ENCODE data around the gene MATN3. TPM values are rescaled to one million over a fixed set of nuclear protein-coding genes. Genes with fewer than 3 reads are reported as not detected.

MATN3 gene
- total RNA-seq, 1 donor from 2014 or later, result 2.7 TPM

- H3K27me3 Mint-ChIP-seq (ENCODE audit: low read depth), result no peaks in the 10 kb centered on the region
- no peak overlapping the region for H3K4me3 Mint-ChIP-seq
- TF ChIP-seq CTCF (IDR thresholded peaks at IDR 0.05; ENCODE audit: unreplicated experiment), result no peak
- H3K4me1 Mint-ChIP-seq, result no peaks in the 10 kb centered on the region
- H3K9me3 Mint-ChIP-seq, result peaks cover 12% of the 10 kb centered on the region
- no peak for DNase-seq (ENCODE audit: low spot score in 2 of 2, unreplicated experiment in 2 of 2)
- H3K36me3 Mint-ChIP-seq, result peaks cover 59% of the 10 kb centered on the region
- no peak overlapping the region for H3K27ac Mint-ChIP-seq
These were observed 22.4 kb upstream of the MATN3 start for GRCh38 chr2:20034821-20035220.

DNA sequence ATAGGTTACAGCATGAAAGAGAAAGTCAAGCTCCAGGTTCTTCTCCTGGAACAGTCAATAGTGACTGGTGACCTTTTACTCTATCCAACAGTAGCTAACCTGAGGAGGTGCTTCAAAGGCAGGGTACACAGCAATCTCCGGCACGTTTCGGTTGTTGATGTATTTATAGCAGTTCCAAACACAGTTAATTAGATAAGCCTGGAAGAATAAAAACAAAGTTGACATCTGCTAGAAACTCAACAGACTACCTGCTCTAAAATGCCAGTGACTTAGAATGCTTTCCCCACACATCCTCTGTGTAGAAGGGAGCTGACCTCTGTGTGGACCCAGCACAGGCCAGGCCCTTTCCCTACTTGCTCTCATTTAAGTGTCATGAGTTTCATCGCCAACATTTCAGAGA lies 21.8 kb upstream of the MATN3 start:
- no peak for DNase-seq (ENCODE audit: low spot score in 2 of 2, unreplicated experiment in 2 of 2)
- no peak overlapping the region for H3K4me3 Mint-ChIP-seq
- TF ChIP-seq CTCF (IDR thresholded peaks at IDR 0.05; ENCODE audit: unreplicated experiment), result no peak
- no peaks in the 10 kb centered on the region for H3K4me1 Mint-ChIP-seq
- H3K27me3 Mint-ChIP-seq (ENCODE audit: low read depth), result no peaks in the 10 kb centered on the region
- H3K9me3 Mint-ChIP-seq, result peaks cover 18% of the 10 kb centered on the region
- H3K36me3 Mint-ChIP-seq, result peaks cover 64% of the 10 kb centered on the region
- H3K27ac Mint-ChIP-seq, result no peak overlapping the region

- Mint-ChIP-seq H3K4me3 (no peak overlapping the region), H3K27ac (no peak overlapping the region), H3K4me1 (no peaks in the 10 kb centered on the region), H3K27me3 (ENCODE audit: low read depth) (no peaks in the 10 kb centered on the region), H3K9me3 (peaks cover 26% of the 10 kb centered on the region), H3K36me3 (peaks cover 73% of the 10 kb centered on the region)
- no peak for DNase-seq (ENCODE audit: low spot score in 2 of 2, unreplicated experiment in 2 of 2)
- no peak for TF ChIP-seq CTCF (IDR thresholded peaks at IDR 0.05; ENCODE audit: unreplicated experiment)
These were observed 20.9 kb upstream of the MATN3 start for GRCh38 chr2:20033322-20033721.

GRCh38 chr2:20030224-20030623 lies 17.8 kb upstream of the MATN3 start:
- no peak for TF ChIP-seq CTCF (IDR thresholded peaks at IDR 0.05; ENCODE audit: unreplicated experiment)
- H3K36me3 Mint-ChIP-seq, result peaks cover 71% of the 10 kb centered on the region
- no peaks in the 10 kb centered on the region for H3K27me3 Mint-ChIP-seq (ENCODE audit: low read depth)
- DNase-seq (ENCODE audit: low spot score in 2 of 2, unreplicated experiment in 2 of 2), result no peak
- no peak overlapping the region for H3K27ac Mint-ChIP-seq
- H3K4me3 Mint-ChIP-seq, result no peak overlapping the region
- peaks cover 28% of the 10 kb centered on the region for H3K9me3 Mint-ChIP-seq
- peaks cover 2% of the 10 kb centered on the region for H3K4me1 Mint-ChIP-seq

DNA sequence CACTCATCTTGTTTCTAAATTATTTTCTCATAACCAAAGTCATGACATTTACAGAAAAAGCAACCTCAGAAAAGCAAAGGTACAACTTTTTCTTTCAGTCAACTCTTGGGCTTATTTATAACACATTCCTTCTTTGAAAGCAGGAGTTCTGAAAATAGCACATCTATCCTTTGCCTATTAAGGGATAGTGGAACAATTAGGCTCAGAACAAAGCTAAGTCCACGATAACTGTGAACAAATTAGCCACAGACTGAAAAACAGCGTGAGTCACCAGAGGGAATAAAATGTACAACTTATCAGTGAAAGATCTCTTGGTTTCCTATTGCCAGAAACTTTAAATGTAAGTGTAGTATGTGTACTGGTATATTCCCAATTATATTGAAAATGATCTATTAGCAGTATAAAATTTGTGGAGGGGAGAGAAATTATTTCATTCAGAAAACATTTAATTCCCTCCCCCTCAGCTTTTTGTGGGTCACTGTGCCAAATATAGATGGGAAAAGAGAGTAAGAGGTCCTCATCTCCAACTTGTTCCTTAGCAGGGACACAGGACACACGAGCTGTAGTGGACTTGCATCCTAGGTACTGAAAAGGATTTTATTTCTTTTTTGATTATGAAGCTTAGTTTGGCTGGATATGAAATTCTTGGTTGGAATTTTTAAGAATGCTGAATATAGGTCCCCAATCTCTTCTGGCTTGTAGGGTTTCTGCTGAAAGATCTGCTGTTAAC lies 15.4 kb upstream of the MATN3 start:
- no peak overlapping the region for H3K4me3 Mint-ChIP-seq
- no peak overlapping the region for H3K27ac Mint-ChIP-seq
- TF ChIP-seq CTCF (IDR thresholded peaks at IDR 0.05; ENCODE audit: unreplicated experiment), result no peak
- peaks cover 69% of the 10 kb centered on the region for H3K36me3 Mint-ChIP-seq
- peaks cover 42% of the 10 kb centered on the region for H3K9me3 Mint-ChIP-seq
- DNase-seq (ENCODE audit: low spot score in 2 of 2, unreplicated experiment in 2 of 2), result no peak
- peaks cover 2% of the 10 kb centered on the region for H3K4me1 Mint-ChIP-seq
- no peaks in the 10 kb centered on the region for H3K27me3 Mint-ChIP-seq (ENCODE audit: low read depth)

Measured in mesothelial cell of epicardium (in vitro differentiated cells).